Fibroblast of gingiva (primary cell): ENCODE results near the gene AIRE.
"Not testable (repeated sequence)": the region's sequence is repeated elsewhere in the genome, so short reads cannot be mapped to it uniquely, and the experiment has no call there.

Experiments
- DNase-seq: peaks from one replicate; pipeline ENCODE4 v3.0.0-alpha.2; 2011; ENCODE audit warnings: low read depth

The AIRE gene

DNA sequence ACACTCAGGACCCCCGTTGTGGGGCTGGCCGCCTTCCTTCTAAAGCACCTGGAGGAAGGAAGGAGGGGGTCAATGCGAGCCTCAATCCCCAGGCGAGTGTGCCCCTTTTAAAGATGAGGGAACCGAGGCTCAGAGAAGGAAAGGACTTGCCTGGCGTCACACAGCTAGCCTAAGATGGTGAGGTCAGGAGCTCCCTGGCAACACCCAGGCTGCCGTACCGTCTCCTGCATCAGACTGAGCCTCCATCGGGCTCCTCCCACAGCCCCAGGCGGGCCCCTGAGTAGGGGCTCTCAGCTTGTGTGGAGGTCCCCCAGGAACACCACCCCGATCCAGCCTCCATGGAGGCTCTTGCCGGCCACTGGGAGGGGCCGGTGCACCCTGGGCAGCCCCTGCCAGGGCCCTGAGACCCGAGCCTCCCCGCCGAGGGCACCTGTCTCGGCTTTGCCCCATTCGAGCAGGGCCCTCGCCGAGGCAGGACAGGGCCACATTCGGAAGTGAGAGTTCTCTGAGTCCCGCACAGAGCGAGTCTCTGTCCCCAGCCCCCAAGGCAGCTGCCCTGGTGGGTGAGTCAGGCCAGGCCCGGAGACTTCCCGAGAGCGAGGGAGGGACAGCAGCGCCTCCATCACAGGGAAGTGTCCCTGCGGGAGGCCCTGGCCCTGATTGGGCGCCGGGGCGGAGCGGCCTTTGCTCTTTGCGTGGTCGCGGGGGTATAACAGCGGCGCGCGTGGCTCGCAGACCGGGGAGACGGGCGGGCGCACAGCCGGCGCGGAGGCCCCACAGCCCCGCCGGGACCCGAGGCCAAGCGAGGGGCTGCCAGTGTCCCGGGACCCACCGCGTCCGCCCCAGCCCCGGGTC is at the start of gene AIRE:
Gene AIRE, plus strand, starts transcription at position 739 of the 855 bp plus-strand sequence. CDS start 131 bp downstream, outside the sequence.
- DNase-seq: no peak

GRCh38 chr21:44240353-44240752 is 45.3 kb upstream of the AIRE start:
- DNase-seq: not testable (repeated sequence)

DNA sequence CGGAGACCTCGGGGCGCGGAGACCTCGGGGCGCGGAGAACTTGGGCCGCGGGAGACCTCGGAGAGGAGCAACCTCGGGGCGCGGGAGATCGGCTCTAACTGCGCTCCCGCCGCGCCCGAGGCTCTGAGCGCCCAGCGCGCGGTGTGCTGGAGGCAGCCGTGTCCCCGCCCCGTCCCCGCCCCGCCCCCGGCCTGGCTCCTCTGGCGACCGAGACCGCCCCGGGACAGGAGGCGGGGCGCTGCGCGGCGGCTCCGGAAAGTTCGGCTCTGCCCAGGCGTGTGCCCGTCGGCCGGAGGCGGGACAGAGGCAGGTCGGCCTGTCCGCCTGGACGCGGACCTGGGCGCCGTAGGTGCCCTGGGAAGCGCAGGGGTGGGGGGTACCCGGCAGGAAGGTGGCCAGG is 44.8 kb upstream of the AIRE start, which contains the start of gene ICOSLG:
Gene ICOSLG, minus strand, starts transcription at position 102 of the 400 bp plus-strand sequence. CDS start 126 bp downstream, outside the sequence.
- not testable (repeated sequence) for DNase-seq

DNA sequence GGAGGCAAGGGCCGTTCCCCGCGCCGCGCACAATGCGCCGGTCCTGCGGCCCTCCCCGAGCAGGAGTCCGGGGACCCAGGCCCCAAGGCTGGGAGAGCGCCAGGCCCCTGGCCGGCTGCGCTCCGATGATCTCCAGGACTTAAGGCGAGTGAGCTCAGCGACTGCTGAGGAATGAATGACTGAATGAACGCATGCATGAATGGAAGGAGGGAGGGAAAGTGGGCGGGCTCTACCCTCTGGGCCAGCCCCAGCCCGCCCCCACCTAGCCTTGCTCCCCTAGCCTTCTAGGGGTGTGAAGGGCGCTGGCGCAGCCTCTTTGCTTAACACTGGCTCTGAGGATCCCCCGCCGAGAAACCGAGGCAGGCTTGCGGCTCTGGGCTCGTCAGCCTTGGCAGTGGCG is 44.4 kb upstream of the AIRE start:
- not testable (repeated sequence) for DNase-seq

DNA sequence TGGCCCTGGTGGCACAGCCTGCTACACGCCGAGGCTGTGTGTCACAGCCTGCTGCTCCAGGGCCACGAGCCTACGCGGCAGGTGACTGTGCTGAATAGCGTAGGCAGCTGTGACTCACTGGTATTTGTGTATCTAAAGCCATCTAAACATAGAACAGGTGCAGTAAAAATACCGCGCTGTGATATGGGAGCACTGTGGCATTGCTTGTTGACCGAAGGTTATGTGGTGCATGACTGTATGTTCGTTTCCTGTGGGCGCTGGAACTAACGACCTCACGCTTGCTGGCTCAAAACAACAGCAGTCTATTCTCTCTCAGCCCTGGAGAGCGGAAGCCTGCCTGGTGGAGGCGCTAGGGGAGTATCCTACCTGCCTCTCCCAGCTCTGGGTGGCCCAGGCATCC is 41.7 kb upstream of the AIRE start:
- not testable (repeated sequence) for DNase-seq

GRCh38 chr21:44247904-44248303 is 37.8 kb upstream of the AIRE start:
- not testable (repeated sequence) for DNase-seq

DNA sequence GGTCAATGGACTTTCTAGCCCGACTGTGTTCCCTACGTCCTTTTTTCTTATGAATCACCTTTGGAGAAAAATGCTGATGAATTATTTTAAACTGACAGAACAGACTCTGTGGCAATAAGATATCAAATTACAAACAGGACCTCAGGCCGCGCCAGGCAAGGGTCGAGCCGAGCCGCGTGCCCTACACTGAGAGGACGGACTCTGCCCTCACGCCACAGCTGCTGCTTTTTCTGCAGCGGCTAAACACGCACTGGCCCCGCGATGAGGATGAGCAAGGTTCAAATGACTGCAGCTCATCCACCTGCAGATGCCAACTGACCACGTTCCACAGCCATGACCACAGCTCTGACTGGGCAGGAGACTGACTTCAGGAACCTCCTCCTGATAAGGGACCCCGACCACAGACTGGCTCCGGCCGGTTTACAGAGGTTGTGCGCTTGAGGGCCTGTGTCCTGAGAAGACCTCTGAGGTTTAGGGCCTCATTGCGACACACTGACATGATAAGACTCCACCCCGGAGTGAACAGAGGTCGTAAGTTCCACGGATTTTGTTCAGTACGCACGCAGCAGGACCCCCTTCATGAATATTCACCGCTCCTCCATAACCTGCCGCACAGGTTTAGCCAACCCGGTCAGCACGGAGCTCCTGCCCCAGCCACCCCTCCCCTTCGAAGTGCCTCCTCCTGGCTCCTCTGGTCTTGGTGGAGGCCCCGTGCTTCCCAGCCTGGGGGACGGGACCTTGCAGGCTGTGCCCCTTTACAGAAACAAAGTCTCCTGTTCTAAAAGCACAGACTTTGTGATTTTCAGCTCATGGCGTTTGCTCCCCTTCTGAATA is 36.3 kb upstream of the AIRE start:
- DNase-seq: not testable (repeated sequence)

DNA sequence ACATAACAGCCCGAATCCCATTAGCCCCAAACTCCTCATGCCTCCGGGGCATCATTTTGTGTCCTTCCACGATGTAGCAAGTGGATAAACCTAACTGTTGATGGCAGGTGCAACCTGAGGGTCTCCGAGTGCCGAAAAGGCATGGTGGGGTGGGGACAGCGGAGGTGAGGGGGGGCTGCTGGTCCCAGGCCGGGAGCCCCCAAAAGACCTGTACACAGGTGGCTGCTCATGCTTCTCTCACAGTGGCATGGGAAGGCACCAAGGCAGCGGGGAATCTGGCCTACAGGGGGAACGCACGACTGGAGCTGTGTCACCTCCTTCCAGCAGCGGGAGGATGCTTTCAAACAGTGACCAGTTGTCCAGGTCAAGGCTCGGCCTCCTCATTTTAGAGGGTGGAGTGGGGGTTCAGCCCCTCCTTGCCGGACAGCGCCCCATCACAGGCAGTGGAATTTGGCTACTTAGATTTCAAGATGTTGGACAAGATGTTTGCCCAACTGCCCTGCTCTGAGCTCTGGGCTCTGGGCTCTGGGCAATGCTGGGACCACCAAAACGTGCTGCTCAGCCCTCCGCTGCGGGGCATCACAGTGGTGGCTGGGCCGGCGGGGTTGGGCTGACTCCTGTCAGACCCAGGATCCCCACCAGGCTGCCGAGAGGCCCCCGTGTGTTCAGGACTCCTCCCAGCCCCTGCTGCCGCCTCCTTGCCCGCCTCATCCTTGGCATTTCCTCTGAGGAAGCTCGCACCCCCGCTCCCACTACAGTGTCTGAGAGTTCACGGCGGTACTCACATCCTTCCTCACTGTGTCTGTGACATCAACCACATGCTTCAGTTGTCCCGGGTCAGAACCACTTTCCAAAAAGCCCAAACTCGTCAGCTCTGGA is 31.6 kb upstream of the AIRE start:
- no peak for DNase-seq

GRCh38 chr21:44255511-44255981 is 30.1 kb upstream of the AIRE start:
- no peak for DNase-seq

DNA sequence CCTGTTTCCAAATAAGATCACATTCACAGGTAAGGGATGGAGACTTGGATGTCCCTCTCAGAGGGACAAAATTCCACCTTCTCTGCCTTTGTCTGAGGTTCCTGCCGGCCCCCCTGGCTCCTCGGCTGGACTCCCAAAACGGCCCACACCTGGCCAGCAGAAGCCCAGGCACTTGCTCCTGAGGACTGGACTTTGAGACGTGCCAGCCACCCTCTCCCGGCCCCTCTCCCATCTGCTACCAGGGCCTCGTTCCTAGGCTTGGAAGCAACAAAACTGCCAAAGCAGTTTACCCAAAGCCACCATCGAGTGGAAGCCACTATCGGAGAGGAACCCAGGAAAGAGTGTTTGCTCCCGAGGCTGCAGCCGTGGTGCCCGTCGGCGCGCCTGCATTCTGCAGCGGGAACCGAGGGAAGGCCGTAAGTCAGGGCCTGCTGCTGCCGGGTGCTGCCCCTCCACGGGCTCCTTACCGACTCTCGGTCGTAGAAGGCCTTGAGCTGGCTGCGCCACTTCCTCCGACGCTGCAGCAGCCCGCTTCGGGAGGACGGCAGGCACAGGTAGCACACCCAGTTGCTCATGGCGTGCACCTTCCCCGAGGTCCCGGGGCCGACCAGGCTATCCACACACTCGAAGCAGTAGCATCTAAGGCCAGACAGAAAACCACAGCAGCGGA is 27.5 kb upstream of the AIRE start:
- DNase-seq: no peak

GRCh38 chr21:44259082-44259705 is 26.5 kb upstream of the AIRE start:
- DNase-seq: no peak

GRCh38 chr21:44260066-44260465 is 25.6 kb upstream of the AIRE start:
- no peak for DNase-seq

GRCh38 chr21:44260791-44261631 is 24.7 kb upstream of the AIRE start:
- no peak for DNase-seq

- DNase-seq: no peak
These were observed 23.9 kb upstream of the AIRE start, which contains the start of gene DNMT3L for GRCh38 chr21:44261675-44262295. TSS of gene DNMT3L (minus strand) at chr21:44261897. CDS start at chr21:44261259, 638 bp downstream.

GRCh38 chr21:44262338-44263056 is 23.2 kb upstream of the AIRE start:
- DNase-seq: no peak

DNA sequence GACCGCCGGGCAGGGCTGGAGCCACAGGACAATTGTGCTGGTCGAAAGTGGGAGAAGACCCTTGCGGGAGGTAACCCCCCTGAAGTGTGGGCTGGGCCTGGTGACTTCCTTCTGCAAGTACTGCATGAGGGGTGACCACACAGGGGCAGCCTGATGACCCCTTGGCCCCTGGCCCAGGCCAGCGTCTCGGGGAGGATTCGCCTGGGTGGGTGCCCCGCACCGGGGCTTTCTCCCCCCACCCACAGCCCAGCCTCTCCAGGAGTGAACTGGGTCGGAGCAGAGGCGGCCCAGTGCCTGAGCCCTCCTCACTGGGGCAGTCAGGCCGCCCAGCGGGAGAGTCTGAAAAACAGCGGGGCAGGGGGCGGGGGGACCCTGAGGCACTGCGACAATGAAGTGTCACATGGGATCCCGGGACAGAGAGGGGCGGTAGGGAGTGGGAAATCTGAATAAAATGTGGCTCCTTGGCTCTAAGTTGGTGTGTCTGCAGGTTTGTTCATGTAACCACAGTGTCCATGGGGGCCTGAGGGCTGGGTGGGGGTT is 22.4 kb upstream of the AIRE start:
- DNase-seq: no peak

DNA sequence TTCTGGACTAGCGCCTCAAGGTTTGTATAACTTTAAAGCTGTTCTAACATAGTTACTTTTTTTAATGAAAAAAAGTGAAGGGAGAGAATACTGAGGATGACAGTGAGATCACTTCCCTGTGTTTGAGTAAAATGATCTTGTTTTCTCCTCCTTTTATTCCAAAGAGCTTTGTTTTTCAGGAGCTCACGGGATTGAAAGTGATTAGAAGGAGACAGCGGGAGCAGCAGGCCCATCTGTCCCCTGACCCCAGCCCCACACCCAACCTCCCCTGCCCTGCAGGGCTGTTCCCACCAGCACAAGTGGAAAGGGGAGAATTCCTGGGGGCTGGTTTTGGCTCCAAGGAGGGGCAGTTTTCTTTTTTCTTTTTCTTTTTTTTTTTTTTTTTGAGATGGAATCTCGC is 21.9 kb upstream of the AIRE start:
- DNase-seq: no peak

- no peak for DNase-seq
These were observed 19.9 kb upstream of the AIRE start for GRCh38 chr21:44265734-44266270.
